A673 (cell line): Measurements from ENCODE around the gene GLYATL1B.

Experiments used
- EZH2 ChIP-seq: fragments of 200-600 bp; sonication (generic); IDR thresholded peaks from 2 replicates; pipeline ENCODE4 v1.6.1; 2017; ENCODE audit warnings: borderline replicate concordance, low read depth, mild to moderate bottlenecking, mixed read lengths, antibody characterized with exemption, low read length; ENCODE audit not compliant: poor library complexity, severe bottlenecking
- TF ChIP-seq, protein P1 (sequence below): fragments of 300-800, 200-600 bp; sonication (generic); conservative IDR thresholded peaks from 2 replicates; pipeline ENCODE4 v1.5.1; 2017; ENCODE audit warnings: low read depth, mild to moderate bottlenecking, antibody characterized with exemption, low read length, moderate library complexity, mixed read lengths

DNA sequence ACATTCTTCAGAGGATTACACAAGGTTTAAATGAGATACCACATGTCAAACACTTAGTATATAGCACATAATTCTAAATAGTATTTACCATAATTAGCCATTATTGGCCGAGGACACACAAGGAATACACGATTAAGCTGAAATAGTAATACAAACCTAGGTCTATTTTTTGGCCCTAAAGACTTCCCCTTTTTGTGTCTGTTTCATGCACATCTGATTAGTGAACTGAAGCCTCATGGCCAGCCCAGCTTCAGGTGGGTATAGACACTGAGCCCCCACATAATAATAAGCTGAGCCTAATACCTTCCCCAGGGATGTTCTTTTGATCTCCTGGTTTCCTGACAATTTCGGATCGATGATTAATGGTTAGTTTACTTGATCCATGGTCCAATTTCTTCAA, 2.1 kb downstream of the GLYATL1B start:
- TF ChIP-seq, protein P1, sequence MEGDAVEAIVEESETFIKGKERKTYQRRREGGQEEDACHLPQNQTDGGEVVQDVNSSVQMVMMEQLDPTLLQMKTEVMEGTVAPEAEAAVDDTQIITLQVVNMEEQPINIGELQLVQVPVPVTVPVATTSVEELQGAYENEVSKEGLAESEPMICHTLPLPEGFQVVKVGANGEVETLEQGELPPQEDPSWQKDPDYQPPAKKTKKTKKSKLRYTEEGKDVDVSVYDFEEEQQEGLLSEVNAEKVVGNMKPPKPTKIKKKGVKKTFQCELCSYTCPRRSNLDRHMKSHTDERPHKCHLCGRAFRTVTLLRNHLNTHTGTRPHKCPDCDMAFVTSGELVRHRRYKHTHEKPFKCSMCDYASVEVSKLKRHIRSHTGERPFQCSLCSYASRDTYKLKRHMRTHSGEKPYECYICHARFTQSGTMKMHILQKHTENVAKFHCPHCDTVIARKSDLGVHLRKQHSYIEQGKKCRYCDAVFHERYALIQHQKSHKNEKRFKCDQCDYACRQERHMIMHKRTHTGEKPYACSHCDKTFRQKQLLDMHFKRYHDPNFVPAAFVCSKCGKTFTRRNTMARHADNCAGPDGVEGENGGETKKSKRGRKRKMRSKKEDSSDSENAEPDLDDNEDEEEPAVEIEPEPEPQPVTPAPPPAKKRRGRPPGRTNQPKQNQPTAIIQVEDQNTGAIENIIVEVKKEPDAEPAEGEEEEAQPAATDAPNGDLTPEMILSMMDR: no peak
- no peak for TF ChIP-seq EZH2
